NCI-H774 (cell line): ENCODE data around the gene HESX1.

ENCODE experiments used
- DNase-seq: peaks from one replicate; lab custom pipeline; 2025; lab: John Stamatoyannopoulos, UW

Gene HESX1

GRCh38 chr3:57168151-57168550 lies 31.6 kb downstream of the HESX1 start:
- DNase-seq, result no peak

GRCh38 chr3:57166660-57167059 lies 33.1 kb downstream of the HESX1 start:
- DNase-seq, result no peak

- DNase-seq, result no peak
Observed at GRCh38 chr3:57165641-57166040, 34.1 kb downstream of the HESX1 start.

GRCh38 chr3:57164657-57165573 lies 34.9 kb downstream of the HESX1 start, which contains the start of gene IL17RD:
Gene IL17RD, minus strand, starts transcription at chr3:57165353. Its CDS starts 67 bp downstream, at chr3:57165286.
- DNase-seq, result peak; percentile 19

- no peak for DNase-seq
Observed at GRCh38 chr3:57164217-57164656, 35.5 kb downstream of the HESX1 start.

GRCh38 chr3:57163751-57164150 lies 36.0 kb downstream of the HESX1 start:
- no peak for DNase-seq

- no peak for DNase-seq
Observed at GRCh38 chr3:57161915-57162314, 37.9 kb downstream of the HESX1 start.

GRCh38 chr3:57160765-57161538 lies 38.8 kb downstream of the HESX1 start:
- DNase-seq, result no peak

GRCh38 chr3:57160076-57160764 lies 39.6 kb downstream of the HESX1 start:
- DNase-seq, result no peak

GRCh38 chr3:57158813-57159738 lies 40.7 kb downstream of the HESX1 start:
- no peak for DNase-seq

GRCh38 chr3:57158325-57158724 lies 41.5 kb downstream of the HESX1 start:
- no peak for DNase-seq

GRCh38 chr3:57157545-57157944 lies 42.2 kb downstream of the HESX1 start:
- no peak for DNase-seq

GRCh38 chr3:57155310-57155643 lies 44.5 kb downstream of the HESX1 start:
- DNase-seq, result no peak

GRCh38 chr3:57154470-57155309 lies 45.1 kb downstream of the HESX1 start:
- DNase-seq, result no peak

GRCh38 chr3:57152151-57153143 lies 47.3 kb downstream of the HESX1 start:
- DNase-seq, result no peak

- no peak for DNase-seq
Observed at GRCh38 chr3:57151749-57152148, 48.0 kb downstream of the HESX1 start.

GRCh38 chr3:57151021-57151449 lies 48.7 kb downstream of the HESX1 start:
- no peak for DNase-seq

GRCh38 chr3:57150113-57150581 lies 49.6 kb downstream of the HESX1 start:
- DNase-seq, result no peak
